Astrocyte of the cerebellum (primary cell): ENCODE results near the gene RNF224.

Experiments
- DNase-seq: peaks from one replicate; pipeline ENCODE4 v3.0.0-alpha.2; 2011; ENCODE audit warnings: low read depth
- H3K4me3 ChIP-seq: 2 replicates; pipeline ENCODE4 v1.5.1; 2011; ENCODE audit warnings: mild to moderate bottlenecking, low read depth, low read length, moderate library complexity
- CTCF ChIP-seq: IDR thresholded peaks from 2 replicates; pipeline ENCODE4 v1.5.1; 2012; ENCODE audit warnings: low read length, low read depth, moderate library complexity, mild to moderate bottlenecking; ENCODE audit errors: missing control alignments
- in situ Hi-C: cut with HindIII; loops from 2 replicates; pipeline ENCODE4 v1.10.0; 2017; ENCODE audit warnings: low sequenced_read_pairs

Gene RNF224

GRCh38 chr9:137270929-137271695, 43.8 kb downstream of the RNF224 start:
- no peak for TF ChIP-seq CTCF
- DNase-seq: no peak
- no peak overlapping the region for H3K4me3 ChIP-seq
- in situ Hi-C loops: no loop called here

GRCh38 chr9:137271696-137272076, 44.4 kb downstream of the RNF224 start:
- H3K4me3 ChIP-seq: no peak overlapping the region
- no peak for DNase-seq
- TF ChIP-seq CTCF: no peak
- in situ Hi-C loops: no loop called here

GRCh38 chr9:137272241-137273094, 45.2 kb downstream of the RNF224 start:
- TF ChIP-seq CTCF: no peak
- DNase-seq: no peak
- no peak overlapping the region for H3K4me3 ChIP-seq
- in situ Hi-C loops: no loop called here

- no peak overlapping the region for H3K4me3 ChIP-seq
- TF ChIP-seq CTCF: no peak
- no peak for DNase-seq
- in situ Hi-C loops: no loop called here
Measured at GRCh38 chr9:137273095-137273490, 45.8 kb downstream of the RNF224 start.

- no peak for TF ChIP-seq CTCF
- in situ Hi-C loops: no loop called here
- no peak for DNase-seq
- H3K4me3 ChIP-seq: no peak overlapping the region
Measured at GRCh38 chr9:137273611-137274320, 46.5 kb downstream of the RNF224 start.

- in situ Hi-C loops: no loop called here
- no peak overlapping the region for H3K4me3 ChIP-seq
- TF ChIP-seq CTCF: no peak
- DNase-seq: no peak
Measured at GRCh38 chr9:137275203-137275587, 47.9 kb downstream of the RNF224 start.
